ENCODE measurements around the gene HS6ST2.

Gene HS6ST2

DNA sequence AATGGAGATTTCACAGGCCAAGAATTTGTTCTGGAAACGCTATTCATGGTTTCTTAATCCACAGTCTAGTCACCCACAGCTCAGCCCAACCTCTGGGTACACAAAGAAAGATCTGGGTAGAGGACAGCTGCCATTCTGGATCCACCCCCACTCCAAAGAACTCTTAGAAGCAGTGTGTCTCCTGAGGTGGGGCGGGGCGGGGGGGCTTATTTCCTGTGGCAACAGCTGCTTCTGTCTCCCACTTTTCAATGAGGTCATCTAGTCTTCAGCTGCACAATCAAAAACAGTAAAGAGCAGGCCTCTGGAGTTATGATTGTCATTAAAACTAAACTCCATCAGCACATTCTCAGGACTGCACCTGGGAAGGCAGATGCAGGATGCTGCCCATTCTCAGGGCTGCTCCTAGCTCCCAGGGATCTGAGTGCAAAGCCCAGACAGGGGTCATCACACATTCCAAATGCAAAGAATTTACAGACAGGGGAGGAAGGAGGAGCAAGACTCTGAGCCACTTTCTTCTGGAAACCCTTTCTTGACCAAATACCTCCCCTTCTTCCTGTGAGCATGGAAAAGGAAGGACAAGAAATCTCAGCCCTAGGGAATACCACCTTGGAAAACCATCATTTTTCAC is 207.3 kb downstream of the HS6ST2 start:
- peak; percentile 48 for DNase-seq (ENCODE audit: low read depth)
- no peak overlapping the region for H3K4me3 ChIP-seq (ENCODE audit: low read depth, low read length)

DNA sequence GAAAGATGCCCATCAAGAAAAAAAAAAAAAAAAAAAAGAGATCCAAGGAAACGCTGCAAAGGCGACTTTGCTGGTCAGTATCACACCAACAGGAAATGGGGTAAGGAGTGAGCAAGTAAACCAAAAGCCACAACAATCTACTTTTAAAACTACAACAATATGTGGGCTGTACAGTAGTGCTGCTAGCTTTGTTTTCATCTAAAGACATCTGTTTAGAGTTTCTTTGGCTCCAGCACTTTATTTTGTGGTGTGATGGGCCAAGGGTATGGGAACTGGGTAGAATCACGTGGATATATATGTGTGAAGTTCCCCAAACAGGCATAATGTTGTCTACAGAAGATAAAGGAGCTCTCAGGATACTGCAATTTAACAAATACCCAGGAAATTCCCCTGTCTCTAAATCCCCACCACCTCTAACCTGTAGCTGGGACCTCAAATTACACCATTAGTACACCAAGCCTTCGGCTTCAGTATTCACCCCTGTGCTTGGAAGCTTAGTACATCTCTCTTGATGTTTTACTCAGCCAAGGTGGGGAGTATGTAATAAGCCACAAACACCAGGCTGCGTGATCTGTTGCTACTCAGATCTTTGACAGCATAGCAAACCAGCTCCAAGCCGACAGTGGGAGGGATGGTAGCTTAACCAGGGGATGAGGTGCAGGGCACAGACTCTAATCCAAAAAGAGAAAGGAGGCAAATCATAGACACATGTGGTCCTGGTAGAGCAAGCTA is 207.9 kb downstream of the HS6ST2 start:
- no peak for DNase-seq (ENCODE audit: low read depth)
- H3K4me3 ChIP-seq (ENCODE audit: low read depth, low read length): no peak overlapping the region

DNA sequence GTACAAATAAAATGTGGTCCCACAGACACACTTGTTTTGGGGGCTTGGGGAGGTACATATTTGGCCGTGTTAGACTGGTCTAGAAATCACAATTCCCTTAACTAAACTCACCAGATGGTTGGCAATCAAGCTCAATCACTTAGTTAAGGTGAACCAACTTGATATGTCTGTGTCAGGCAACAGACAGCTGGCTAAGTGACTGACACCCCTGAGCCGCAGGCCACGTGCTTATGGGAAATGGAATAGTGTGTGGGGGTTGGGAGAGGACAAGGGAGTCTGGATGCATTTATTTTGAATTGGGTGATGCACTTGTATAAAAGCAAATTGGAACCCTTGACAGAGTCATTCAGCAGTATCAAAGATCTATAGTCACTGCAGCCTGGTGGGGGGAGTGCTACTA is 209.0 kb downstream of the HS6ST2 start:
- DNase-seq (ENCODE audit: low read depth): no peak

DNA sequence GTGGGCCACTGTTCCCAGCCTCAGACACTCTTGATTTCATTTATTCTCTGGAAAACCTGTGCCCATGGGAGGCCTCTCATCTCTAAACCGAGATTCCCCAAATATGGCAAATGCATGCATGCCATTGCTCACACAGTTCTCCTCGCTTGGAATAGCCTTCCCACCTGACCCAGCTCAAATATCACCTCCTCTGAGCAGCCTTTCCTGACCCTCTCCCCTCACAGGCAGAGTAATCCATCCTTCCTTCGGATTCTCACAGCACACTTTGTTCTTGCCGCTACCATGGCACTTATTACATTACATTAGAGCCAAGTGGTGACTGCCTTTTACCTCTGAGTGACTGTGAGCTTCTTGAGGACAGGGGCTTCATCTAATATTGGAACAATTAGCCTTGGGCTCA is 209.5 kb downstream of the HS6ST2 start:
- DNase-seq (ENCODE audit: low read depth): no peak
- H3K4me3 ChIP-seq (ENCODE audit: low read depth, low read length): no peak overlapping the region

More for the DNA sequence above, 209.0 kb downstream of the HS6ST2 start:
- no peak overlapping the region for H3K4me3 ChIP-seq (ENCODE audit: low read depth, low read length)

DNA sequence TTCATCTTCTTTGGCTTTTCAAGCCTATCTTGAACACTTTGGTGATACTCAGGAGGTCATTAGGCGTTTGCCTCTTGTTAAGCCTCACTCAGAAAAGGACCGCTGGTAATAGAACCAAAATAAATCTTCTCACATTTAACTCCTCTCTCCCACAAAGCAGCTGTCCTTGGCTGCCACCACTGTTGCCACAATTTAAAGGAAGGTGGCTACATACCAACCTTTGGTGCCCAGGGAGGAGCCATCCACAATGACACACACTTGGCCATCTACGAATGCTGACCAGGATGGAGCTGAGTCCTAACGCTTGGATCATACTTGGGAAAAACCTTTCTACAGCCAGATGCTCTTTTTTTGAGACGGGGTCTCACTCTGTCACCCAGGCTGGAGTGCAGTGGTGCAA is 210.2 kb downstream of the HS6ST2 start:
- no peak overlapping the region for H3K4me3 ChIP-seq (ENCODE audit: low read depth, low read length)
- DNase-seq (ENCODE audit: low read depth): no peak

DNA sequence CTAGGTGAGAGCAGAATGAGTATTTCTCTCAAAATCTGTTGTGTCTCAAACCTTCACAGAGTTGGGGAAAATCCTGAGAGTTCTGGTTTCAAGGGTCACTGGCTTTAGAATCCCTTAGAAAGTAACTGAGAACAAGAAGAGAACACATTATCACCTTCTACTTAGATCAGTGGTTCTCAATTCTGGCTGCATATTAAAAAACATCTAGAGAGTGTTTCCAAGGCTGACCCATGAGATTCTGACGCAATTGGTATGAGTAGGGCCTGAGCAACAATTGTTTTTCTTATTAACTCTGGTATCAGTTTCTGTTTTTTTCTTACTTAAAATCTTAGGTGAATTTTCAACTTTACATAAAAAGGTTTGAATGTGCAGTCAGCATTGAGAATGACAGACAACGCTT is 212.8 kb downstream of the HS6ST2 start:
- H3K4me3 ChIP-seq (ENCODE audit: low read depth, low read length): no peak overlapping the region
- DNase-seq (ENCODE audit: low read depth): no peak

DNA sequence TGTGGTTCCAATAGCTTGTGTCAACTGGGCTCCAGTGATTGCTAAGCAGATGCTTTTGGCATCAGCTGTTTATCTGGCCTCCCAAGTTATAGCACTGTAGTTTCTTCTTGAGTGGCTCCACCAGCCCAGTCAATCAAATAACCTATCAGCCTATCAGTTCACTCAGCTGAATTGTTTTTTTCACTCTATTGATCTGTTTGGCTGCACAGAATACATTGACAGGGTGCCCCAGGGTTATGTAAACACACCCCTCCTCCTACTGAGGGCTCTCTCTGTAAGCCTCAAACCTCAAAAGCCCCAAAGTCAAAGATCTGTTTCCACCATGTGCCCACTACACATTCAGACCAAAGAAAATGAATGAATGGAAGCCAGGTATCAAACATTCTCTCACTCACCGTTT is 214.0 kb downstream of the HS6ST2 start:
- H3K4me3 ChIP-seq (ENCODE audit: low read depth, low read length): no peak overlapping the region
- no peak for DNase-seq (ENCODE audit: low read depth)

DNA sequence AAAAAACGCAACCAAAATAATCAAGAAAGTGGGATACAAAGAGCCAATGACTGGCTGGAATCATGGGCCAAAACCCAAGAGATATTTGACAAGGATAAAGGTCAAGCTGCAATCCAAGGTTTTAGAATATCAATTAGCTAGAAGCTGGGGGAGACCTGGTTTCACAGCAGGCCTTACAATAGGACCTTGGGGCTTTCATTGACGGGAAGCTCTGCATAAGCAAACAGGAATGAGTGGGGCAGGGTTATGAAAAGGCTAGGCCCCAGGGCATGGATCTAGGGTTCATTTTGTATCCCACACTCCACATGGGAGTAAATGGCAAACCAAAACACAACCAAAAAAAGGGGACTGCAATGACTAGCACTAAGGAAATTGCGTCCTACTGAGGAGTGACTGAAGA is 215.3 kb downstream of the HS6ST2 start:
- H3K4me3 ChIP-seq (ENCODE audit: low read depth, low read length): no peak overlapping the region
- DNase-seq (ENCODE audit: low read depth): no peak

DNA sequence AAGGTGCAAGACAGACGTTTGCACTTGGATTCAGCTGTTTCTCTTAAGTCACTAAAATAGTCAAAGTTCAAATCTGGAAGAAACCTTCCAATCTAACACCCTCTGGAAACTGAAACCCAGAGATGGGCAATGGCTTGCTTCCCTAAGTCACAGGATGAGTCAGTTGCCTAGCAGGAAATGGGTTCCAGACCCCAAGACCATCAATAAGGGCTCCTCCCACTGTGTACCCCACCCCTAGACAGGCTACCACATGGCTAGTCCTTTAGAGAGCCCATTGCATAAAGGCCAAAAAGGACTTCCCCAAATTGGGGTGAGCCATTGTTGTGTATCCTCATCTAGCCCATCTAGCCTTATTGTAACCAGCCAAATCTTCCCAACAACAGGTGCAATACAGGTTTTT is 216.2 kb downstream of the HS6ST2 start:
- H3K4me3 ChIP-seq (ENCODE audit: low read depth, low read length): no peak overlapping the region

DNA sequence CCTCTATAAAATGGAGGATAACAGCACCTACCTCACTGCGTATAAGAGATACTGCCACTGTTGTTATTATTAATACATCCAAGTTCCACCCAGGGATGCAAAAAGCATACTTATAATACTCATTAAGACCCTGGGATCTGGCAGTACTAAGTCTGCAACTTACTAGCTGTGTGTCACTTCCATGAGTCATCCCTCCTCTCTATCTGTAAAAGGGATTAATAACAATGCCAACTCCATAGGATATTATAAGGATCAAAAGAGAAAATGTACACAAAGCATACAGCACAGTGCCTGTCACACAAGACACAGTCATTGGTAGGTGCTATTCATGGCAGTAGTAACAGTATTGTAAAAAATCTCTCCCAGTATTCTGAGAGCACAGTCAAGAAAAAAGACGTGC is 216.7 kb downstream of the HS6ST2 start:
- no peak overlapping the region for H3K4me3 ChIP-seq (ENCODE audit: low read depth, low read length)
- DNase-seq (ENCODE audit: low read depth): no peak

More for the DNA sequence above, 216.2 kb downstream of the HS6ST2 start:
- DNase-seq (ENCODE audit: low read depth): no peak

DNA sequence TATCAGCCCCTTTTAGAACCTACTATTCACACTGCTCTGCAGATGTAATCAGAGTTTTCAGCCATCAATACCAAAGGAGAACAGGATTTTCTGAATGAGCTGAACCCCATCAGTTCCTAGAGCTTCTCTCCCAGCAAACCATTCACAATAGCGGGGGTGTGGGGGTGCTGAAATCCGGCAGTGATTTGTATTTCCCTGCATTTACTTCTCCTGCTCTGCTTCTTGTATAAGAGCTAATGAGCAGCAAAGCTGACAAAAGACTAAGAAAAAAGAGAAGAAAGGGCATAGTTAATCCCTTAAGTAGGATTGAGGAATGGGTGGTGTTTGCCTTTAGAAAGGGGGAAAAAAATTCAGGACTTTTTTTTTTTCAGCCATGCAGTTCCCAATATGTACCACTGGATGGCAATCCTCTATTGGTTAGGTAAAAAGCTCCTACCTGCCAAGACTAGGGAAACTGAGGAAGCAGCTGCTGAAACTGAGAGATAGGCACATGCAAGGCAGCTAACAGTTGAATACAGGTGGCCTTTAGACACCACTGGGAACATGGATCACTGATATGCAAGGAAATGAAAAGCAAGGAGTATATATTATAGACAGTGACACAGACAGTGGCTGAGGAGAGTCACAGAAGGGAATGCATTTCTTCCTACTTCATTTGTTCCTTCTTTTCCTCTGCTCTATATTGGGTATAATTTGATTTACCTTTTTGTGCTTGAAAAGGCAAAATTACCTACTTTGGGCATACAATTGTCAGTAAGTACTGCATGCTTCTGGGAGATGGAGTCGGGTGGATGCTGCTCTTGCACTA is 217.9 kb downstream of the HS6ST2 start:
- H3K4me3 ChIP-seq (ENCODE audit: low read depth, low read length): no peak overlapping the region
- no peak for DNase-seq (ENCODE audit: low read depth)

DNA sequence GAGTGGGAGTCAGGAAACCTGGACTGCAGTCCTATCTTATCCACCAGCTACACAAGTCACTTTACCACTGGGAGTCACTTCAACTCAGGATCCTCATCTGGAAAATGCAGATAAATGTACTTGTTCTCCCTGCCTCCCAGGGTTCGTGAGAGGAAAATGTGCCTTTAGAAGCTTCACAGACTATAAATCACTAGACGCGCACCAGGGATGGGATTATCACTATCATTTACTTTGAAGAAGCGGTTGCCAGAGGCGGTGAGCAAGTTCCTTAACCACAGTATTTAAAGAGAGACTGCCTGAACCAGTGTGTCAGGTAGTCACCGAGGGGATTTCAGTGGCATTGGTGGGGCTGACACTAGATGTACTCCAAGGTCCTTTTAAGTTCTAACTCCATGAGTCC is 219.5 kb downstream of the HS6ST2 start:
- no peak for DNase-seq (ENCODE audit: low read depth)
- no peak overlapping the region for H3K4me3 ChIP-seq (ENCODE audit: low read depth, low read length)

DNA sequence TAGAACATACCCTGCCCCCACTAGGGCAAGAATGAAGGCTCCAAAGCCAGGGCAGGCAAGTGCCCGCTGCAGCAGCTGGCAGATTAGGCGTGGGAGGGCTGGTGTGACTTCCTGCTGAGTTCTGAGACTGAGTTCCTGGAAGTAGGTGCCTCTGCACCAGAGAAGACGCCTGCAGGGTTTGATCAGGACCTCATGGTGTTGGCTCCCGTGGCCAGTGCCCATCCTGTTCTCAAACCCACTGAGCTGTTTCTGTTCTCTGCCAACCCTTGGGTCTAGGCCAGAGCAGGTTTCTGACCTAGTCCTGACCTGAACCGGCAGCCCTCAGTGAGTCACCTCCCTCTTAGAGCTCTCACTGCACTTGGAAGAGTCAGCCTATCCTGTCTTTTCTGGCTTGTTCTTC is 220.7 kb downstream of the HS6ST2 start:
- H3K4me3 ChIP-seq (ENCODE audit: low read depth, low read length): no peak overlapping the region
- DNase-seq (ENCODE audit: low read depth): no peak

DNA sequence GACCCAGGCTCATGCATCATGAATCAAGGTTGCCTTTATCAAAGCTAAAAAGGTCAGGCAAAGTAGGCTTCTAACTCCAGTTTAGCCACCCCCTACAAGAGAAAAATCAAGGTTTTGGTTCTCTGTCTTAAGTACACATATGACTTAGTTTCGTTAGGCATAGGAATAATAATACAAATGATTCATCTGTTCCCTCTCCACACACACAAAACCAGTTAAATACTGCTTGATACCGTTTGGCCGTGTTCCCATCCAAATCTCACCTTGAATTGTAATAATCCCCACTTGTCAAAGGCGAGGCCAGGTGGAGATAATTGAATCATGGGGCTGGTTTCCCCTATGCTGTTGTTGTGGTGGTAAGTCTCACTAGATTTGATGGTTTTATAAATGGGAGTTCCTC is 226.2 kb downstream of the HS6ST2 start:
- no peak overlapping the region for H3K4me3 ChIP-seq (ENCODE audit: low read depth, low read length)
- no peak for DNase-seq (ENCODE audit: low read depth)

DNA sequence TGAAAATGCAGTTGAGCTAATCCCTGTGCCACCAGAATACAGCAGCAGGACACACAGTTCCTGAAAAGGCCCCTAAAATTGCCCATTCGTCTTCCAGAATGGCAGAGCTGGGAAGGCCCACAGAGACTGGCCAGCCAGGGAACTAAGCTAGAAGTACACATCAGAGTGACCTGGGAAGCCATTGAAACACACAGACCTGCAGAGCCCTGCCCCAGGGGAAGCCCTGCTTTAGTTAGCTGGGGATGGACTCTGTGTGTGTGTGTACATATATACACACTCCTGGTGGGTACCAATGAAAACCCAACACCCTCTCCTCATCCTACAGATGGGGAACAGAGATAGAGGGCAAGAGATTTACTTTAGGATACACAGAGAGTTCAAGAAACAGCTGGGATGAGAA is 227.7 kb downstream of the HS6ST2 start:
- H3K4me3 ChIP-seq (ENCODE audit: low read depth, low read length): no peak overlapping the region
- no peak for DNase-seq (ENCODE audit: low read depth)

DNA sequence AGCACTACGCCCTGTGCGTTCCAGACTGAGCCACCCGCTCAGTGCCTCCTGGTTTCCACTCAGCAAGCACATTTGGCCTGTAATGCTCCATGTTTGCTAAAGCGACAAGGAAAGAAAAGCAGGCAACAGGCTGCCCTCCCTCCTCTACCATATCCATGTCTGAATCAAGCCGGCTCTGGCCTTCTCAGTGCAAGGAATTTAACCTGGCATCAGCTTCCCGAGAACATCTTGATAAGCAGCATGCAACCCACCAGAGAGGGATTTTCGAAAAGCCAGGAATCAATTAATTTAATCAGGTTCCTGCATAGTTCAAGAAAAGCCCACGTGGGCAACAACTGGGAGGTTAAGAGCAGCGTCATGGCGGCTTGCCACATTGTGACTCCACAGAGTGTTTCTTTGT is 228.2 kb downstream of the HS6ST2 start:
- H3K4me3 ChIP-seq (ENCODE audit: low read depth, low read length): no peak overlapping the region
- no peak for DNase-seq (ENCODE audit: low read depth)

DNA sequence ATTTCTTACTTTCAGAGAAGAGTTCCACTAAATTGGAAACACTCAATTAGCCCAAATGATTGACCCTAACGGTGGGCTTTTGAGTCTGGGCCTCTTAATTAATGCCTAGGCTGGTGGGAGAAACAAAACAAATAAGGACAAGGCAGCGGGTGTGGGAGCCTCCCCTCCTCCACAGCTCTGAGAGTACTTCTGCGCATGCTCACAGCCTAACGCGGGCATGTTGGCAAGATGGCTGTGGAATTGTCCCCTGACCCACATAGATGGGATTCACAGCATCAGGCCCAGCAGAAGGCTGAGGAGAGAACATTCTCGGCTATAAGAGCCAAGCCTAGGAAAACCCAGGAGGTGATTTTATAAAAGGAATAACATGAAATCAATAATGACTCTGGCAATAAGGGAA is 230.1 kb downstream of the HS6ST2 start:
- no peak overlapping the region for H3K4me3 ChIP-seq (ENCODE audit: low read depth, low read length)
- DNase-seq (ENCODE audit: low read depth): no peak

DNA sequence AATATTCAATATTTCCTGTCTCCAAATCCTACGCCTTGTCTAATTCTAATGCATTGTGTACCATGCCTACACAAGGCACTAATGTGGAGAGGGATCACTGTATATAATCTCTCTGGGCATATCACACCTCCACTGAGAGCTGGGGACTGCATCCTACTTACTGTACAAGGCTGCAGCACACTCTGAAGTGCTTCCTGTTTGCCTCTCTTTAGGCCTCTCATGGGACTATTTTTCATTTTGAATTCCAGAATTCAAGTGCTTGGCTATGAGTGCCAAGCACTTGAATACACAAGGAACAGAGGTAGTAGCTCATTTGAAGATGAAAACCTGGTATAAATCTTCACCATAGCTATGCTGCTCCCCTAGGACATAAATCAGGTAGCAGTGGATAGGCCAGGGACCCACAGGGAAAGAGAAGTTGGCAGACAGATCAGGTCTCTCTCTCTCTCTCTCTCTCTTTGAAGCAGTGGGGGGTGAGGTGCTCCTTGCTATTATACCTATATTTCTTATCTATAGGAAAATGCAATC is 239.9 kb downstream of the HS6ST2 start:
- no peak for DNase-seq (ENCODE audit: low read depth)
- H3K4me3 ChIP-seq (ENCODE audit: low read depth, low read length): no peak overlapping the region

DNA sequence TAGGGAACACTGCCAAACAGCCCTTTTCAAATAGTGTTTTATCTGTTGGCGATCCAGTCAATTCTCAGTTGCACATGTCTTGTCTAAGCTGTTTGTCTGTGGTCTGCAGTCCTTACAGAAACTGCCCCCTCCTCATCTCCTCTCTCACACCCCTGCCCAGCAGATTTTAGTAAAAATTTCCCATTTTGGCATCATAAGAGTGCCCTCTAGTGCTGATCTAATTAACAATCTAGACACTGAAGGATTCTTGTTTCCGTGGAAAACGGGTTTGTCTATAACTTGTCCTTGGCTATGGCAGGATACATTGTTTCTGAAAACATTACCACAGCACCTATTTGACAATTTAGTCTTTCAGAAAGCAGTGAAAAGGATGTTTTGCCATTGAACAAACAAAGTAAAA is 242.4 kb downstream of the HS6ST2 start:
- no peak overlapping the region for H3K4me3 ChIP-seq (ENCODE audit: low read depth, low read length)
- DNase-seq (ENCODE audit: low read depth): no peak

DNA sequence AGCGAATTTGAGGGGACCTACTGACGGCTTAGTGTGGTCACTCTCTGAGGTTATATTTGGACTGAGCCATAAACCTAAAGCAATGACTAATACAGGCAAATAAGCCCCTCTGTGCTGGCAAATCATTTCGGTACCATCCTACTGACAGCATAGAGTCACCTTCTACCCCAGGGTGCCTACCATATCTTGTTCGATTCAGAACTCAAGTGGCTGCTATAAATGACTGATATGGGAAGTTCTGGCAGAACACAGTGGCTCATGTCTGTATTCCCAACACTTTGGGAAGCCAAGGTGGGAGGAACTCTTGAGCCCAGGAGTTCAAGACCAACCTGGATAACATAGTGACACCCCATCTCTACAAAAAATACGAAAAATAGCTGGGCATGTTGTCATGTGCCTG is 243.5 kb downstream of the HS6ST2 start:
- no peak for DNase-seq (ENCODE audit: low read depth)
- no peak overlapping the region for H3K4me3 ChIP-seq (ENCODE audit: low read depth, low read length)
